ENCODE results near the gene RAB26. TPM values are rescaled to one million over a fixed set of nuclear protein-coding genes. Genes with fewer than 3 reads are reported as not detected.
"Not testable (repeated sequence)": the region's sequence is repeated elsewhere in the genome, so short reads cannot be mapped to it uniquely, and the experiment has no call there.

Gene RAB26
- total RNA-seq, 1 donor from 2014 or later: 3.4 TPM

DNA sequence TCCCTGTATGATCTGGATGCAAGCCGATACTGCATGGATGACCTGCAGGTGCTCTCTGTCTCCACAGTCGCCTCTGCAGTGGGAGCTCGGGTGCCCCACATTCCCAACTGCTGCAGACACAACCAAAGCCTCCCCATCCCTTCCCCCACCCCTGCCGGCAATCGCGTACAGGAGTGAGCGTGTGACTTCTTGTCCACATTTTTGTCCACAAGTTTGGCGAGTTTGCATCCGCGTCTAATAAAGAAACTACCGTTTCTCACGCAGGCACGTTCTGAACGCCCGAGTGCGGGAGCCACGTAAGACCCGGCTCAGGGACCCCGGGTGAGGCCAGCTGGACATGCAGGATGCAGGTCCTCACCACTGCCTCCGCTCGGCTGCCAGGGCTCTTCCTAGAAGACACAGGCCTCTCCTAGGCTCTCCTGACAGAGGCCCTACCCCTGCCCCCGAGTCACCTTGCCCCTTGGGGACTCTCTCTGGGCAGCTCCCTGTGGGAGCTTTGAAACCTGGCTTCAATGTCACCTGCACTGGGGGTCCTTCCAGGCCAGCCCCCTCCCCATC lies 18.5 kb upstream of the RAB26 start:
- H3K4me1 Mint-ChIP-seq (ENCODE audit: unreplicated experiment): peaks cover 42% of the 10 kb centered on the region
- H3K27ac Mint-ChIP-seq (ENCODE audit: unreplicated experiment): peak overlapping the region; percentile 14
- not testable (repeated sequence) for H3K9me3 Mint-ChIP-seq (ENCODE audit: unreplicated experiment); DNase-seq (ENCODE audit: extremely low spot score, unreplicated experiment); H3K36me3 Mint-ChIP-seq (ENCODE audit: unreplicated experiment); H3K4me3 Mint-ChIP-seq (ENCODE audit: unreplicated experiment); H3K27me3 Mint-ChIP-seq (ENCODE audit: unreplicated experiment)

DNA sequence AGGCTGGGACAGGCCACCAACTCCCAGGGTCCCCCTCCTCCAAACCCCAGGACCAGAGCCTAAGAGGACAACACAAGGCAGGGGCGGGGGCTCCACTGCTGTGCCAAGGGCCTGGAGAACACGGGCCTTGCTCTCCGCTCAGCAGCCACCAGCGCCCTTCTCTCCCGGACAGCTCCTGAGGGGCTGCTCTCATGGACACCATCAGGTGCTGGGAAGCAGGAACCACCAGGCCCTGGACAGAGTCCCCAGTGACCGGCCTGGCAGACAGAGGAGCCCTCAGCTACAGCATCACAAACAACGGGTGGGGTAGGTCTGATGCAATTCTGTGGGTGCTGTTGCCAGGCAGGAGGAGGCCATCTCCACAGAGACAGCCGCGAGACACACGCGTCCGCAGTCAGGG lies 14.6 kb upstream of the RAB26 start:
- H3K27ac Mint-ChIP-seq (ENCODE audit: unreplicated experiment); DNase-seq (ENCODE audit: extremely low spot score, unreplicated experiment); H3K9me3 Mint-ChIP-seq (ENCODE audit: unreplicated experiment); H3K36me3 Mint-ChIP-seq (ENCODE audit: unreplicated experiment); H3K27me3 Mint-ChIP-seq (ENCODE audit: unreplicated experiment): not testable (repeated sequence)
- H3K4me1 Mint-ChIP-seq (ENCODE audit: unreplicated experiment): peaks cover 16% of the 10 kb centered on the region
- peak overlapping the region; percentile 35 for H3K4me3 Mint-ChIP-seq (ENCODE audit: unreplicated experiment)

DNA sequence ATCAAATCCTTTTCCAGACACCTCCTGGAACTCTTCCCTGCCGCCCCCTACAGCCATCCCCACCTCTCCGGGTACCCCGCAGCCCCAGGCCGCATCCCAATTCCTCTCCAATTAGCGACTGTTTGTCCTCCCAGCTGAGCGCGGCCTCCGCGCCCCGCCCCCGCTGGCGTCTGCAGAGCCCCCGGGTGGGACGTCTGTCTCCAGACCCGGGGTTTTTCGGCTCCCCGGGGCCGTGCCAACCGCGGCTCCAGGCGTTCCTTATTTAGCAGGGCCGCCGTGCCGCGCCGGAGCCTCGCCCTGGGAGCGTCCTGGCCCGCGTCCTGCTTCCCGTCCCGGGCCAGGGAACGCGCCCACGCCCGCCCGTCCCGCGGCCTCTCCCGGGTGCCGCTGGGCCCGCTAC lies 13.4 kb upstream of the RAB26 start:
- not testable (repeated sequence) for DNase-seq (ENCODE audit: extremely low spot score, unreplicated experiment); H3K4me1 Mint-ChIP-seq (ENCODE audit: unreplicated experiment); H3K9me3 Mint-ChIP-seq (ENCODE audit: unreplicated experiment); H3K27me3 Mint-ChIP-seq (ENCODE audit: unreplicated experiment); H3K36me3 Mint-ChIP-seq (ENCODE audit: unreplicated experiment)
- Mint-ChIP-seq H3K4me3 (ENCODE audit: unreplicated experiment) (peak overlapping the region; percentile 82), H3K27ac (ENCODE audit: unreplicated experiment) (peak overlapping the region; percentile 70)

DNA sequence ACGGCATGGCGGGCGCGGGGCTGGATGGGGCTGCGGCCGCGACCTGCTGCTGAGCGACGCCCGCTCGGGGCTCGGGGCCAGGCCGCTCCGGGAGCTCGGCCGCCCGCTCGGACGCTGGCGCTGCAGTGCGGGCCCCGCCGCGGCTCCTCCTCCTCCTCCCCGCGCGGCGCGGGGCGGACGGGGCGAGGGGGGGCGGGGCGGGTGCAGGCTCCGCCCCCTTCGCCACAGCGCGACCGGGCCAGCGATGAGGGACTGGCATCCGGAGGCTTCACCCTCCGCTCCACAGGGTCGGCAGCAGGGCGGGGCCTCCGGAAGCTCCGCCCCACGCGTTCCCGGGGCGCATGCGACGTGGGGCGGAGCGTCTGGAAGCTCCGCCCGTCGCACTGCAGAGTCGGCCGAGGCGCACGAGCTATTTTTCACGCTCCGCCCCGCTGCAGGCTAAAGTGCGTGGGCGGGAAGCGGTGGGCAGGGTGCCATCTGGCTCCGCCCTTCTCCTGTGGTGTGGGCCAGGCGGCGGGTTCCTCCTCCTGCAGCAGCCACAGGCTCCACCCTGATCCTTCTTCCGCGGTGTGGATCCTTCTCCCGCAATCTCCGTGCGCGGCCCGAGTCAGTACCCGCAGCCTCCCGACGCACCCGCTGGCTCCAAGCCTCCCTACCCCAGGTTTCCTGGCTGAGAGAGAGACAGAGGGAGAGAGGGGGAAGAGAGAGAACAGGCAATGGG lies 12.5 kb upstream of the RAB26 start, which contains the start of gene PKD1:
TSS of gene PKD1 (minus strand) at position 129 of the 721 bp plus-strand sequence. CDS start 209 bp downstream, outside the sequence.
- not testable (repeated sequence) for H3K9me3 Mint-ChIP-seq (ENCODE audit: unreplicated experiment); H3K27me3 Mint-ChIP-seq (ENCODE audit: unreplicated experiment); H3K36me3 Mint-ChIP-seq (ENCODE audit: unreplicated experiment)
- peaks cover 10% of the 10 kb centered on the region for H3K4me1 Mint-ChIP-seq (ENCODE audit: unreplicated experiment)
- H3K27ac Mint-ChIP-seq (ENCODE audit: unreplicated experiment): peak within 1 kb of the TSS; percentile 94
- H3K4me3 Mint-ChIP-seq (ENCODE audit: unreplicated experiment): peak within 1 kb of the TSS; percentile 92
- DNase-seq (ENCODE audit: extremely low spot score, unreplicated experiment): peak; percentile 100

DNA sequence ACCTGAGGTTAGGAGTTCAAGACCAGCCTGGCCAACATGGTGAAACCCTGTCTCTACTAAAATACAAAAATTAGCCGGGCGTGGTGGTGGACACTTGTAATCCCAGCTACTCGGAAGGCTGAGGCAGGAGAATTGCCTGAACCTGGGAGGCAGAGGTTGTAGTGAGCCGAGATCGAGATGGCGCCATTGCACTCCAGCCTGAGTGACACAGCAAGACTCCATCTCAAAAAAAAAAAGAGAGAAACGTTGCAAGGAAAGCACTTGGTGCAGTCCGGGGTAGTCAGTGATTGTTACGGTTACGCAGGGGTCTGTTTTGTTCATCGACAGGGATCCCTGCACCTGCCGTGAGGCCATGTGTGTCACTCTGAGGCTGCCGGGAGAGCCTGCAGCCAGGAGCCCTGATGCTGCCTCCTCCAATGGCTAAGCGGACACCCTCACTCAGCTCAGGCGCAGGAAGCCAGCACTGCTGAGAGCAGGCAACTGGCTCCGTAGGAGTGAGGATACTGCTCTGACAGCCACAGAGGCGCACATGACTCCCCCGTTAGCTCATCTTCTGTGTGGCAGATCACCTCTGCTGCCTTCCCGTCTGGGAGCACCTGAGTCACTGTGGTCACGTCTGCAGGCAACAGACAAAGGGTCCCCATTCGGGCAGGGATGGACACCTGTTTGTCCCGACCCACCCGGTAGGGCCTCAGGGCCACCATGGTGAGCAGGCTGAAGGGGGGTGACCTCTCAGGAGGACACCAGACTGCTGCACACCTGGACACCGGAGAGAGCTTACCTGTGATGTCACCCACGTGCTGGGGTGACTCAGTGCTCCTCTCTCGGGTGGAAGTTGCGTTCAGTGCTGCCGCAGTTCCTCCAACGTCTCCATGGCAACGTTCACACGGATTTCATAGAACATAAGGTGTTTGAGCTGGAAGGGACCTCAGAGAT lies 5.2 kb upstream of the RAB26 start:
- DNase-seq (ENCODE audit: extremely low spot score, unreplicated experiment): no peak
- Mint-ChIP-seq H3K36me3 (ENCODE audit: unreplicated experiment) (no peaks in the 10 kb centered on the region), H3K9me3 (ENCODE audit: unreplicated experiment) (no peaks in the 10 kb centered on the region), H3K27ac (ENCODE audit: unreplicated experiment) (no peak overlapping the region), H3K4me1 (ENCODE audit: unreplicated experiment) (peaks cover 12% of the 10 kb centered on the region), H3K4me3 (ENCODE audit: unreplicated experiment) (no peak overlapping the region), H3K27me3 (ENCODE audit: unreplicated experiment) (no peaks in the 10 kb centered on the region)
- TF ChIP-seq, protein P1, sequence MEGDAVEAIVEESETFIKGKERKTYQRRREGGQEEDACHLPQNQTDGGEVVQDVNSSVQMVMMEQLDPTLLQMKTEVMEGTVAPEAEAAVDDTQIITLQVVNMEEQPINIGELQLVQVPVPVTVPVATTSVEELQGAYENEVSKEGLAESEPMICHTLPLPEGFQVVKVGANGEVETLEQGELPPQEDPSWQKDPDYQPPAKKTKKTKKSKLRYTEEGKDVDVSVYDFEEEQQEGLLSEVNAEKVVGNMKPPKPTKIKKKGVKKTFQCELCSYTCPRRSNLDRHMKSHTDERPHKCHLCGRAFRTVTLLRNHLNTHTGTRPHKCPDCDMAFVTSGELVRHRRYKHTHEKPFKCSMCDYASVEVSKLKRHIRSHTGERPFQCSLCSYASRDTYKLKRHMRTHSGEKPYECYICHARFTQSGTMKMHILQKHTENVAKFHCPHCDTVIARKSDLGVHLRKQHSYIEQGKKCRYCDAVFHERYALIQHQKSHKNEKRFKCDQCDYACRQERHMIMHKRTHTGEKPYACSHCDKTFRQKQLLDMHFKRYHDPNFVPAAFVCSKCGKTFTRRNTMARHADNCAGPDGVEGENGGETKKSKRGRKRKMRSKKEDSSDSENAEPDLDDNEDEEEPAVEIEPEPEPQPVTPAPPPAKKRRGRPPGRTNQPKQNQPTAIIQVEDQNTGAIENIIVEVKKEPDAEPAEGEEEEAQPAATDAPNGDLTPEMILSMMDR (IDR thresholded peaks at IDR 0.05): no peak

DNA sequence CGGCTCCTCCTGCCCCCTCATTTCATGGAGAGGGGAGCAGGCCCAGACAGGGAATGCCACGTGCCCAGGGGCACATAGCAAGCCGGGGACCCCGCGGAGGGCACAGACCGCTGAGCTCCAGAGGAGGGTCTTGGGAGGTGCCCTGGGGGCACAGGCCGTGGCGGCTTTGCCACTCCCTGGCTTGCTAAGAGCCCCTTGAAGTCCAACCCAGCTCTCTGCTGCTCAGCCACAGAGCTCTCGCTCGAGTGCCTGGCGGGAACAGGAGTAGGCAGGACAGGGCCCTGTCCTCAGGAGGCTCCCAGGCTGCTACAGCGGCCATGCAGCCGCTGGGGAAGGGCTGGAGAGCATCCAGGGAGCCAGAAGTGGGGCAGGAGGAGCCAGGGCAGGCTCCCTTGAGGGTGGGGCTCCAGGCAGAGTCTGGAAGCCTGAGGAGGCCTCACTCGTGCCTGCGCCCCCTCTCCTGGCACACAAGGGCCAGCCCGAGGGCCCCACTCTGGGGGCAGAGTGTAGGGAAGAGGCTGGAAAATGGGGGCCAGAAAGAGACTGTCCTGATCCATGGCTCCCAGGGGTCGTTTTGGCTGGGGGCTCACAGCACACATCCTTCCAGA lies 4.4 kb upstream of the RAB26 start:
- no peak overlapping the region for H3K27ac Mint-ChIP-seq (ENCODE audit: unreplicated experiment)
- H3K9me3 Mint-ChIP-seq (ENCODE audit: unreplicated experiment): no peaks in the 10 kb centered on the region
- H3K4me3 Mint-ChIP-seq (ENCODE audit: unreplicated experiment): no peak overlapping the region
- DNase-seq (ENCODE audit: extremely low spot score, unreplicated experiment): no peak
- peaks cover 12% of the 10 kb centered on the region for H3K4me1 Mint-ChIP-seq (ENCODE audit: unreplicated experiment)
- H3K36me3 Mint-ChIP-seq (ENCODE audit: unreplicated experiment): no peaks in the 10 kb centered on the region
- H3K27me3 Mint-ChIP-seq (ENCODE audit: unreplicated experiment): no peaks in the 10 kb centered on the region
- TF ChIP-seq, protein P1 (IDR thresholded peaks at IDR 0.05): no peak

Measured in osteocyte (in vitro differentiated cells).